Neuron (in vitro differentiated cells): ENCODE results near the gene RASAL2.

Source experiments
- H2AFZ ChIP-seq: one replicate; pipeline ENCODE4 v1.6.1; 2013; ENCODE audit warnings: low read depth, mild to moderate bottlenecking, inconsistent platforms, low read length, moderate library complexity
- H3K27me3 ChIP-seq: one replicate; pipeline ENCODE4 v1.6.1; 2013; ENCODE audit warnings: low read length; ENCODE audit not compliant: insufficient read depth
- H3K36me3 ChIP-seq: one replicate; pipeline ENCODE4 v1.6.1; 2013; ENCODE audit warnings: low read length; ENCODE audit not compliant: insufficient read depth
- H3K4me1 ChIP-seq: one replicate; pipeline ENCODE4 v1.6.1; 2013; ENCODE audit warnings: low read length; ENCODE audit not compliant: insufficient read depth
- H3K4me3 ChIP-seq: 2 replicates; pipeline ENCODE4 v1.5.1; 2013; ENCODE audit warnings: mild to moderate bottlenecking, low read length, moderate library complexity
- H3K9me3 ChIP-seq: one replicate; pipeline ENCODE4 v1.6.1; 2013; ENCODE audit warnings: low read length

Gene RASAL2

GRCh38 chr1:178490967-178491366, 397.1 kb downstream of the RASAL2 start:
- no peaks in the 10 kb centered on the region for H3K9me3 ChIP-seq
- H3K4me1 ChIP-seq = no peaks in the 10 kb centered on the region
- H2AFZ ChIP-seq = no peak overlapping the region
- H3K36me3 ChIP-seq = no peaks in the 10 kb centered on the region
- H3K4me3 ChIP-seq = no peak overlapping the region
- H3K27me3 ChIP-seq = no peaks in the 10 kb centered on the region

- no peaks in the 10 kb centered on the region for H3K9me3 ChIP-seq
- no peaks in the 10 kb centered on the region for H3K27me3 ChIP-seq
- no peak overlapping the region for H3K4me3 ChIP-seq
- H3K4me1 ChIP-seq = no peaks in the 10 kb centered on the region
- no peaks in the 10 kb centered on the region for H3K36me3 ChIP-seq
- no peak overlapping the region for H2AFZ ChIP-seq
These were observed 397.8 kb downstream of the RASAL2 start for GRCh38 chr1:178491721-178492120.

GRCh38 chr1:178492341-178492740, 398.4 kb downstream of the RASAL2 start:
- Histone ChIP-seq H3K4me1 (no peaks in the 10 kb centered on the region), H3K27me3 (no peaks in the 10 kb centered on the region), H3K9me3 (no peaks in the 10 kb centered on the region), H3K36me3 (no peaks in the 10 kb centered on the region), H3K4me3 (no peak overlapping the region), H2AFZ (no peak overlapping the region)

GRCh38 chr1:178493301-178493741, 399.4 kb downstream of the RASAL2 start:
- no peaks in the 10 kb centered on the region for H3K9me3 ChIP-seq
- no peaks in the 10 kb centered on the region for H3K27me3 ChIP-seq
- H3K4me1 ChIP-seq = peaks cover 5% of the 10 kb centered on the region
- no peak overlapping the region for H3K4me3 ChIP-seq
- no peaks in the 10 kb centered on the region for H3K36me3 ChIP-seq
- H2AFZ ChIP-seq = no peak overlapping the region

- H3K27me3 ChIP-seq = no peaks in the 10 kb centered on the region
- no peaks in the 10 kb centered on the region for H3K9me3 ChIP-seq
These were observed 400.7 kb downstream of the RASAL2 start for GRCh38 chr1:178494569-178494971.

DNA sequence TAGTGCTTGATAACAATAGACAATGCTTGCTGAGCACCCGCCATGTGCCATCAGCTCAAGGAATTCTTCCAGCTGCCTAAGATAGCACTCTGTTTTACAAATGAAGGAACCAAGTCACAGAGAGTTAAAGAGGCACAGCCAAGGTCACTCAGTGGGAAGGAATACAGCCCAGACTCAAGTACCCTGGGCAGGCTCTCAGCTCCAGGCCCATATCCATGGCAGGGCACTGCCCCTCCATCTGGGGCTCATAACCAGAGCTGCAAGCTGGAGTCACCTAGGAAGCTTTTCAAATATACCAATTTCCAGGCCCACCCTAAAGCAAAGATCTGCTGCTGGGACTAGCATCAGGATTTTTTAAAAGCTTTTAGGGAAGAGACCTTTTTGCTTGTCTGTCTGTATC, 401.3 kb downstream of the RASAL2 start:
- Histone ChIP-seq H2AFZ (no peak overlapping the region), H3K4me3 (no peak overlapping the region), H3K27me3 (no peaks in the 10 kb centered on the region), H3K4me1 (peaks cover 5% of the 10 kb centered on the region), H3K9me3 (no peaks in the 10 kb centered on the region), H3K36me3 (no peaks in the 10 kb centered on the region)

More at GRCh38 chr1:178494569-178494971, 400.7 kb downstream of the RASAL2 start:
- Histone ChIP-seq H3K4me3 (no peak overlapping the region), H3K4me1 (peaks cover 5% of the 10 kb centered on the region), H2AFZ (no peak overlapping the region), H3K36me3 (no peaks in the 10 kb centered on the region)

- no peaks in the 10 kb centered on the region for H3K9me3 ChIP-seq
- H3K4me3 ChIP-seq = no peak overlapping the region
- no peak overlapping the region for H2AFZ ChIP-seq
- no peaks in the 10 kb centered on the region for H3K27me3 ChIP-seq
- H3K4me1 ChIP-seq = peaks cover 5% of the 10 kb centered on the region
- no peaks in the 10 kb centered on the region for H3K36me3 ChIP-seq
These were observed 402.0 kb downstream of the RASAL2 start for GRCh38 chr1:178495741-178496409.

- Histone ChIP-seq H3K36me3 (no peaks in the 10 kb centered on the region), H2AFZ (no peak within 1 kb of the TSS), H3K4me1 (peaks cover 5% of the 10 kb centered on the region), H3K9me3 (no peaks in the 10 kb centered on the region), H3K4me3 (no peak within 1 kb of the TSS), H3K27me3 (no peaks in the 10 kb centered on the region)
These were observed 402.7 kb downstream of the RASAL2 start, which contains the start of gene CLEC20A for GRCh38 chr1:178496410-178497135. Gene CLEC20A, minus strand, starts transcription at chr1:178496964. Its CDS starts 25 bp downstream, at chr1:178496939.

DNA sequence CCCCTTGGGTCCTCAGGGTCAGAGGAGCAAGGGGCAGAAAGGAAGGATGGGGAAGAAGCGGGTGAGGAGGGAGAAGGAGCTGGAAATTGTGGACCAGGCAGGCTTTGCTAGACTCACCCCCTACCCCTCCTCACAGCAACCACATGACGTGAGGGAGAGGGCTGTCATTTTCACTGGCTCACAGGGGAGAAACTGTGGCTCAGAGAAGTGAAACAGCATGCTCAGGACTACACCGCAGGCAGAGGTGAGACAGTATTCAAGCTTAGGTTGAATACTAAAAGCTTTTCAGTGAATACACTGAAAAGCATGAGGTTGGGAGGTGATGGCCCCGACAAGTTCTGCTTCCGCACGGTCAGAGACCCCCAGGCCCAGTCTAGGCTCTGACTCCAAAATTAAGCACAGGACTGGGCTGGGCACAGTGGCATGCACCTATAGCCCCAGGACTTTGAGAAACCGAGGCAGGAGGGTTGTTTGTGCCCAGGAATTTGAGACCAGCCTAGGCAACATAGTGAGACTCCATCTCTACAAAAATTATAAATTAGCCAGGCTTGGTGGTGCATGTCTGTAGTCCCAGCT, 404.1 kb downstream of the RASAL2 start:
- Histone ChIP-seq H3K4me3 (no peak overlapping the region), H2AFZ (no peak overlapping the region), H3K36me3 (no peaks in the 10 kb centered on the region), H3K27me3 (no peaks in the 10 kb centered on the region), H3K4me1 (peaks cover 5% of the 10 kb centered on the region), H3K9me3 (no peaks in the 10 kb centered on the region)

DNA sequence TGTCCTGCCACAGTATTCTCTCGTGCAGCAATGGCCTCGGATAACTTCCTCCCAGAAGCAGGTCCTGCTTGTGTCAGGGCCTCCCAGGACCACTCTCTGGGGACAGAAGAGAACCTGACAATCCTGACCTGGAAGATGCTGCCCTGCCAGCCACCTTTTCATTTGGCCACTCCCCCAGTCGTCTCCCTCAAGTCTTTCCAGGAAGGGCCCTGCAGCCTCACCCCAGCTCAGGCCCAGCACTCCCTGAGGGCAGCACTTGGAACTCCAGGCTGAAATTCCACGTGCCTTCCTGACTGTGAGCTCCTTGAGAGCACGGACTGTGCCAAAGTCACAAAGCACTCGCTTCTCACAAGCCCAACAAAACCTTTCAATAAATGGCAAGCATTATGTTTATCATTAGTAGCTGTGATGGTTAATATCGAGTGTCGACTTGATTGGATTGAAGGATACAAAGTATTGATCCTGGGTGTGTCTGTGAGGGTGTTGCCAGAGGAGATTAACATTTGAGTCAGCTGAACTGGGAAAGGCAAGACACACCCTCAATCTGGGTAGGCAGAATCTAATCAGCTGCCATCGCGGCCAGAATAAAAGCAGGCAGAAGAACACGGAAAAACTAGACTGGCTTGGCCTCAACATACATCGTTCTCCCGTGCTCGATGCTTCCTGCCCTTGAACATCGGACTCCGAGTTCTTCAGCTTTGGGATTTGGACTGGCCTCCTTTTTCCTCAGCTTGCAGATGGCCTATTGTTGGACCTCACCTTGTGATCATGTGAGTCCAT, 405.2 kb downstream of the RASAL2 start:
- peaks cover 5% of the 10 kb centered on the region for H3K4me1 ChIP-seq
- H3K9me3 ChIP-seq = no peaks in the 10 kb centered on the region
- H3K4me3 ChIP-seq = no peak overlapping the region
- no peak overlapping the region for H2AFZ ChIP-seq
- H3K36me3 ChIP-seq = no peaks in the 10 kb centered on the region
- H3K27me3 ChIP-seq = no peaks in the 10 kb centered on the region

DNA sequence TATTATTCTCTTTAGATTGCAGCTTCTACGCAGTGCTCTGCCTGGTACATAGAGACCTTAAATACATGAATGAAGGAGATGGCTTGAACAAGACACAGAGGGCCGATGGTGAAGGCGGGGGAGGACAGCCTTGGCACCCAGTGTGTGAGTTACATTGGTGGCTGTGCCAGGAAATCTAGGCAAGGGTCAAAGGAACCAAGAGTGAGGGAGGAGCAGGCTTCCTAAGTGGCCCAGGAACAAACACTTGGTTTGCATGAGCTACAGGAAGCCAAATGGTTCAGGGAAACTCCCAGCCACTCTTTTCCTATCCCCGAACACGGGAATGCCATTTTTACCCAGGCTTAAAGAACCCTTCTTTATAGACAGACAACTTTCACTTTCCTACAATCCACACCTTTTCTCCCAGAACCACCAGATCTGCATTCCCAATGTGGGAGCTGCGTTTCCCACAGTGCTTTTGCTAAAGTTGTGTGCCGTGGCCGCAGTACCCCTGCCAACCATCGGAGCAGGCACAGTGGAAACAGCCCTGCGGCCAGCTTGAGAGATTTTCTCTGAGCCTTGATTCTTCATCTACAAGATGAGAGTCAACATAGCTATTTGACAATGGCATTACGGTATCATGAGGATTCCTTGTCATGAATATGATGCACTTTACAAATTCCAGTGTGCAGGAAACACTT, 406.3 kb downstream of the RASAL2 start:
- Histone ChIP-seq H3K4me1 (peaks cover 5% of the 10 kb centered on the region), H3K36me3 (no peaks in the 10 kb centered on the region), H3K9me3 (no peaks in the 10 kb centered on the region)

DNA sequence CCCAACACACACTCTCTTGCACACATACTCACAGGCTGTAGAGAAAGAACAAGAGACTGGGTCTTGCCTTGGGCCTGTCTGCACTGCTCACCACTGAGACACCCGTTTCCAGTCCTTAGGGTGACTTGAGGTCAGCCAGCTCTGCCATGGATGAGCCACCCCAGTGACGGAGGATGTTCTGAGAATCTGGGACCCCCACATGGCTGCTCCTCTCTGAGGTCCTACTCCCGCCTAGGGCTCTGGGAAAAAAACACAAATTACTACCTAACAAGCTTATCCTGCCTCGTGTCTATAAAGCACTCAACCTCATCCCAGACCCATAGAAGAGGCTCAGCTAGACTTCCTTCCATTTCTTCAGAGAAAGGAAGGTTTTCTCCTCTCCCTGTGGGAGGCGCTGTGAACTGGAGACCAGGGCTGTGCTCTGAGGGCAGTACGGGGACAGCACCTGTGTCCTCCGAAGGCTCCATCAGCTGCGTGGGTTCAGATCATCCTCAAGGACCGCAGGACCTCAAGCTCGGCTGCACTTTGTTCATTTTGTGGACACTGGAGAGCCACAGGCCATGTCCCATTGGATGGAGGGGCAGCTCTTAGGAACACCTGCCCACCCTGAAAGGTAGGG, 407.1 kb downstream of the RASAL2 start:
- H3K4me3 ChIP-seq = no peak overlapping the region
- H3K36me3 ChIP-seq = no peaks in the 10 kb centered on the region
- peaks cover 5% of the 10 kb centered on the region for H3K4me1 ChIP-seq
- no peak overlapping the region for H2AFZ ChIP-seq
- no peaks in the 10 kb centered on the region for H3K9me3 ChIP-seq
- H3K27me3 ChIP-seq = peaks cover 3% of the 10 kb centered on the region

More for the DNA sequence above, 406.3 kb downstream of the RASAL2 start:
- Histone ChIP-seq H3K4me3 (no peak overlapping the region), H2AFZ (no peak overlapping the region), H3K27me3 (peaks cover 2% of the 10 kb centered on the region)
